Forelimb muscle (tissue), 1 donor: ENCODE results near the gene ATP11B. TPM values are rescaled to one million over a fixed set of nuclear protein-coding genes. Genes with fewer than 3 reads are reported as not detected.
"Not testable (repeated sequence)": the region's sequence is repeated elsewhere in the genome, so short reads cannot be mapped to it uniquely, and the experiment has no call there.

Experiments used
- DNase-seq: peaks from one replicate; pipeline ENCODE4 v3.0.0-alpha.2; 2013; ENCODE audit warnings: low read depth
- polyA plus RNA-seq: library from polyadenylated mRNA; unstranded; fragments of 120-200 nt; gene quantifications from one replicate; pipeline ENCODE4 v1.2.1, GENCODE V29; 2013; ENCODE audit not compliant: insufficient read length

Gene ATP11B
- polyA plus RNA-seq, 1 donor = 45.1 TPM

GRCh38 chr3:182794455-182795388, 1.4 kb downstream of the ATP11B start:
- no peak for DNase-seq

GRCh38 chr3:182795389-182795782, 2.1 kb downstream of the ATP11B start:
- no peak for DNase-seq

GRCh38 chr3:182796310-182796709, 3.0 kb downstream of the ATP11B start:
- no peak for DNase-seq

- no peak for DNase-seq
Measured at GRCh38 chr3:182797876-182798275, 4.6 kb downstream of the ATP11B start.

GRCh38 chr3:182799143-182799542, 5.8 kb downstream of the ATP11B start:
- DNase-seq = not testable (repeated sequence)

GRCh38 chr3:182800508-182800907, 7.2 kb downstream of the ATP11B start:
- DNase-seq = no peak

GRCh38 chr3:182802413-182803390, 9.4 kb downstream of the ATP11B start:
- no peak for DNase-seq

GRCh38 chr3:182803596-182803995, 10.3 kb downstream of the ATP11B start:
- DNase-seq = no peak

- DNase-seq = no peak
Measured at GRCh38 chr3:182807061-182807460, 13.8 kb downstream of the ATP11B start.

GRCh38 chr3:182808041-182808770, 14.9 kb downstream of the ATP11B start:
- DNase-seq = no peak

- no peak for DNase-seq
Measured at GRCh38 chr3:182809531-182809930, 16.2 kb downstream of the ATP11B start.

GRCh38 chr3:182810574-182811268, 17.4 kb downstream of the ATP11B start:
- DNase-seq = no peak

GRCh38 chr3:182811269-182811596, 17.9 kb downstream of the ATP11B start:
- no peak for DNase-seq

GRCh38 chr3:182812123-182812522, 18.8 kb downstream of the ATP11B start:
- DNase-seq = no peak

- no peak for DNase-seq
Measured at GRCh38 chr3:182814419-182815062, 21.2 kb downstream of the ATP11B start.

- no peak for DNase-seq
Measured at GRCh38 chr3:182816181-182816580, 22.9 kb downstream of the ATP11B start.

- DNase-seq = no peak
Measured at GRCh38 chr3:182818296-182818978, 25.1 kb downstream of the ATP11B start.

GRCh38 chr3:182821221-182821981, 28.1 kb downstream of the ATP11B start:
- no peak for DNase-seq

- DNase-seq = not testable (repeated sequence)
Measured at GRCh38 chr3:182822260-182822659, 29.0 kb downstream of the ATP11B start.
